GM21515 (cell line): Measurements from ENCODE around the gene MLLT10.
"Not testable (repeated sequence)": the region's sequence is repeated elsewhere in the genome, so short reads cannot be mapped to it uniquely, and the experiment has no call there.

ENCODE experiments used
- ATAC-seq: cut with Tn5 transposase; IDR thresholded peaks from one replicate; pipeline ENCODE4 v1.9.1; 2021; ENCODE audit not compliant: unreplicated experiment

Gene MLLT10

GRCh38 chr10:21527598-21528235 lies 6.3 kb upstream of the MLLT10 start:
- ATAC-seq = no peak

- no peak for ATAC-seq
Observed at GRCh38 chr10:21528236-21529031, 5.6 kb upstream of the MLLT10 start.

GRCh38 chr10:21529032-21529910 lies 4.8 kb upstream of the MLLT10 start:
- no peak for ATAC-seq

- ATAC-seq = no peak
Observed at GRCh38 chr10:21530168-21530567, 3.9 kb upstream of the MLLT10 start.

DNA sequence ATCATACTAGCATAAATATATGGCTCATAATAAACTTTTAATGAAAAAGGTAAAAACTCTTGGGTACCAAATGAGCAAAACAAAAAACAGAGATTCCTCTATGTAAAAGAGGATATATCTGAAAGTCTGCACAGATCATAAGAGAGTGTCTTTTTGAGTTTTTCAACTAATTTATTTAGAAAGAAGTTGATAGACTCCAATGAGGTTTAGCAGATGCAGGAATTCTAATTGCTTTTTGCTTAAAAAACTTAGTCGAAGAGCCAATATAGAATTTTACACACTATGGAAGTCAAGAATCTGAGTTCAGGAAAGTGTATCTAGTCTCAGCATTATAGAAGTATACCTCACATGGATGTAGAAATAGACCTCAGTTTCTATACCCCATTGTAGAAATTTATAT lies 3.4 kb upstream of the MLLT10 start:
- ATAC-seq = no peak

GRCh38 chr10:21531164-21531563 lies 2.9 kb upstream of the MLLT10 start:
- ATAC-seq = no peak

DNA sequence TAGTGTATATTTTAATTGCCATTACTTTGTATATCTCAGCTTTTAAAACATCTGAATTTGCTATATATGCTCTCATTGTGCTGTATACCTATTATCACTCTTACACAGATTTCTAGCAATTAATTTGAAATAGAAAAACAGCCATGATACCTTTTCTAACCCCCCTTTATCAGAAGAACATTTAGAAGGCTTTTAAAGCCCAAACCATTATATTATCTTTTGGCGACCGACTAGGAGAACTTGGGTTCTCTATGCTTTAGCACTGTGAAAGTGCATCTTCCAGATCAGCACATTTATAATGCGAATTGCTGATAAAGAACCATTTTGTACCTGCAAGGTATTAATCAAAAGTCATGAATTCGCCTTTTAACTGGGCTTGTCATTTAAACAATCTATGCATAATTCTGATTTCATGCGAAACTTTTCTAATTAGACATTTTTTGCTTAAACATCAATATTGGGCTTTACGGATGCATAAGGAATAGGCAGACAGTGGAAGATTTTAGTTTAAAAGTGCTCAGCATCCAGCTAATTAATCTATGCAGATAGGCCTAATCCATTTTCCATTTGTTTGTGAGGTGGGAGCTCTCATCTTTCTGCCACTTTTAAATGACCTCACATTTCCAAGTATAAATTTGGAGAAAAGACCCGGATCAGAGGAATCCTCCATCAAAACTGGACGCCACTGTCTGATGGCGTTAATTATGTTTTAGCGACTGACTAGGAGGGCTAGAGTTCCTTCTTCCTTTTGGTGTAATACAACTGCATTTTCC lies 1.2 kb upstream of the MLLT10 start:
- no peak for ATAC-seq

DNA sequence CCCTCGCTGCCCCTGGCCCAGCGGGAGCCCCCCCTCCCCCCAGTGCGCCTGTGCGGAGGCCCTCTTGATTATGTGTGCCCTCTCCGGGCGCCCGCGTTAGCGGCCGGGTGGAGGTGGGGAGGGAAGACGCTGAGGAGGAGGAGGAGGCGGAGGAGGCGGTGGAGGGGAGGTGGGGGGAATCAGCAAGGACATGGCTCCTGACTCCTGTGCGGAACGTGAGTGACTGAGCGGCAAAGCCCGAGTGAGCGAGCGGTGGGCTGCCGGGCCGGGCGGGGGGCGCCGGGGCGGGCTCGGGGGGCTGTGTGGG lies 201 bp downstream of the MLLT10 start:
- ATAC-seq = no peak

DNA sequence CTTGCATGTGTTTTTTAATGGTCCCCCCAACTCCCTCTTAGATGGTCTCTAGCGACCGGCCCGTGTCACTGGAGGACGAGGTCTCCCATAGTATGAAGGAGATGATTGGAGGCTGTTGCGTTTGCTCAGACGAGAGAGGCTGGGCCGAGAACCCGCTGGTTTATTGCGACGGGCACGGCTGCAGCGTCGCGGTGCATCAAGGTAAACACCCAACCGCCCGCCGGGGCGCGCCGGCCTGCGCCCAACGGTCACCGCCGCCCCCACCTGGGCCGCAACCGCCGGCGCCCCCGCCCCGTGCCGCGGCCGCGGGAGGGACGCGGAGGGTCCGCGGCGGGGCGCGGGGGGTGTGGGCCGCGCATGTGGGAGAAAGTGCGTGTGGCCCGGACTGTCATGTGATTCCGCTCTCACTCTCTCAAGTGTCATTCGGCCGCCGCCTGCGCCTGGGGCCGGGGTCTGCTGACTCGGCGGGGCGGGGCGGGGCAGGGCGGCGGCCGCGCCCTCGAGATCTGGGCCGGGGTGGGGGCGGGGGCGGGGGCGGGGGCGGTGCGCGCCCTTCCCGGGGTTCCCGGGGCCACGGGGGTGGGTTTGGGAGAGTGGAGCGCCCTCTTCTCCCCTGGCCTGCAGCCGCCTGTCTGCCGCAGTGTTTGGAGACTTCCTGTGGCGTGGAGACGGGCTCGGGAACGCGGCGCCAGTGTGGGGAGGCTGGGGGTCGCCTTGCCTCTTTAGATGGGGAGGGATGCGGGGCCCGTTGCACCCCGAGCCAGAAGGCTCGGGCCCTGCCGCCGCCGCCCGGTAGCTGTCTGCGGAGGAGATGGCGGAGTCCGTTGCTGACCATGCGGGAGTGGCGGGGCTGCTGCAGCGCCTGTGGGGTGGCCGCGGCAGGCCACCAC lies 817 bp downstream of the MLLT10 start:
- no peak for ATAC-seq

- no peak for ATAC-seq
Observed at GRCh38 chr10:21535494-21535965, 1.5 kb downstream of the MLLT10 start.

DNA sequence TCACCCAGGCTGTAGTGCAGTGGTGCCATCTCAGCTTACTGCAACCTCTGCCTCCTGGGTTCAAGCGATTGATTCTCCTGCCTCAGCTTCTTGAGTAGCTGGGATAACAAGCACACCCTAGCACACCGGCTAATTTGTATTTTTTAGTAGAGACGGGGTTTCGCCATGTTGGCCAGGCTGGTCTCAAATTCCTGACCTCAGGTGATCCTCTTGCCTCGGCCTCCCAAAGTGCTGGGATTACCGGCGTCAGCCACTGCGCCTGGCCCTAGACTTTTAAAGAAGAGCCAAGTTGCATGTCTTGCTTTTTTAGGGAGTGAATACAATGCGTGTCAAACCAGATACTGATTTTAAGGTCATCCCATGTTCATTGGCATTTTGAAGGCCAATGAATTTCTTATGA lies 1.9 kb downstream of the MLLT10 start:
- ATAC-seq = not testable (repeated sequence)

GRCh38 chr10:21536874-21537273 lies 2.8 kb downstream of the MLLT10 start:
- no peak for ATAC-seq

DNA sequence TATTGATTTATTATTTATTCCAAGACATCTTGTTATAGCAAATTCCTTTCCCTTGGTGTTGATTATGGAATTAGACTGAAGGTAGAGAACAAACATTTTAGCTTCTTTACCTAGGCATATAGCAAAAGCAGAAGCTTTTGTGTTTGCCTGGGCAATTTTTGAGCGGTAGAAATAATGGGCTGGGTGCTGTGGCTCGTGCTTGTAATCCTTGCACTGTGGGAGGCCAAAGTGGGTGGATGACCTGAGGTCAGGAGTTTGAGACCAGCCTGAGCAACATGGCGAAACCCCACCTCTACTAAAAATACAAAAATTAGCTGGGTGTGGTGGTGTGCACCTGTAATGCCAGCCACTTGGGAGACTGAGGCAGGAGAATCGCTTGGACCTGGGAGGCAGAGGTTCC lies 6.7 kb downstream of the MLLT10 start:
- not testable (repeated sequence) for ATAC-seq

- no peak for ATAC-seq
Observed at GRCh38 chr10:21547246-21547645, 13.2 kb downstream of the MLLT10 start.

DNA sequence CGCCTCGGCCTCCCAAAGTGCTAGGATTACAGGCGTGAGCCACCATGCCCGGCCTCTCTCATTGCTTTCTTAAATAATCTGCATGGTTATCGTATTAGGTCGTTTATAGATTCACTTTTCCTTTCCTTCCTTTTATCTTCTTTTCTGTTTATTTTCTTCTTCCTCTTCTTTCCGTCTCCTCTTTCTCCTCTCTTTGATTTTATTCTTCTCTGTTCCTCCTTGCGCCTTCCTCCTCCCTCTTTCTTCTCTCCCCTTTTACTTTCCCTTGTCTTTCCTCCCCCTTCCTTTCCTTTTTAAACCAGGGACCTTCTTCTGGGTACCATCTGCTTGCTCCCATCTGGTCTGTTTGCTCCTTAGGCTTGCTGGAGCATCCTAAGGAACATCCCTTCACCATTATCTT lies 18.6 kb downstream of the MLLT10 start:
- ATAC-seq = no peak

DNA sequence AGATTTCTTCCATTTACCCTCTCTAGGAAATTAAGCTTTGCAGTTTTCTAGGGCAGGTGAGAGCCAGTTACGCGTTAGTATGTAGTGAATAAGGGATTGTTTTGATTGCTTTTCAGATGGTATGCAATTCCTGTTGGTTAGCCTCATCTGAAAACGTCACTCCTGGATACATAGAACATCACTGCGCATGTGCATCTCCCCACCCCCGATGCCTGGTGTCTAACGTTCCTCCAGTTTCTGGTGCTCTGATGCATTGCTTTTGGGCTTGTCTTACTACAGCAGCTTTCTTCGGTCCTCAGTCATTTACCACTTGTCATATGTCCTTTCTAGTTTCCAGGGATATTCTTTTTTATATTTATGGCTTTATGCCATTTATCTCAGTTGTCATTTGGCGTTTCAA lies 22.5 kb downstream of the MLLT10 start:
- ATAC-seq = no peak

- ATAC-seq = not testable (repeated sequence)
Observed at GRCh38 chr10:21558984-21559383, 25.0 kb downstream of the MLLT10 start.

- no peak for ATAC-seq
Observed at GRCh38 chr10:21570761-21571521, 36.9 kb downstream of the MLLT10 start.

DNA sequence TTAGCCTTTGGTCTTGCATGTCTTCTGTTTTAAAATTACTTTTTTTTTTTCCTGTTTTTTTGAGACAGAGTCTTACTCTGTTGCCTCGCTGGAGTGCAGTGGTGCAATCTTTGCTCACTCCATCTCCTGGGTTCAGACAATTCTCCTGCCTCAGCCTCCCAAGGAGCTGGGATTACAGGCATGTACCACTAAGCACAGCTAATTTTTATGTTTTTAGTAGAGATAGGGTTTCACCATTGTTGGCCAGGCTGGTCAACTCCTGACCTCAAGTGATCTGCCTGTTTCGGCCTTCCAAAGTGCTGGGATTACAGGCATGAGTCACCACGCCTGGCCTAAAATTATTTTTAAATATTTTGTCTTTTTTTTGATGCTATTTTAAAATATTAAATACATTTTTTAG lies 38.5 kb downstream of the MLLT10 start:
- no peak for ATAC-seq
